MCF 10A (cell line): ENCODE data around the gene PTPRN. TPM values are rescaled to one million over a fixed set of nuclear protein-coding genes. Genes with fewer than 3 reads are reported as not detected.

Experiments
- BruUV-seq: library from RNA; stranded (reverse); fragments of 400-500 nt; replicated peaks from 2 replicates; lab custom pipeline; 2021; lab: Mats Ljungman, UMichigan
- CTCF ChIA-PET: fragments of 300-600 bp; sonication (Branson Sonifier 250); formaldehyde crosslinking; extraction: SDS; loops from one replicate; lab custom pipeline; 2021; ENCODE audit warnings: antibody characterized with exemption, inconsistent platforms; lab: Yijun Ruan, JAX
- POLR2A ChIA-PET: fragments of 300-600, 350-650 bp; sonication (Branson Sonifier 250); formaldehyde crosslinking; extraction: SDS; loops from one replicate; lab custom pipeline; 2020; ENCODE audit warnings: antibody characterized with exemption, inconsistent platforms; lab: Yijun Ruan, JAX
- DNase-seq: peaks from one replicate; pipeline ENCODE4 v3.0.0-alpha.2; 2018; ENCODE audit not compliant: unreplicated experiment
- H3K27ac Mint-ChIP-seq: one replicate; pipeline ENCODE4 v1.8.0; 2022; ENCODE audit warnings: mild to moderate bottlenecking, low read depth, mixed read lengths; ENCODE audit not compliant: unreplicated experiment
- H3K27me3 Mint-ChIP-seq: one replicate; pipeline ENCODE4 v1.8.0; 2022; ENCODE audit warnings: mixed read lengths; ENCODE audit not compliant: insufficient read depth, unreplicated experiment
- H3K36me3 Mint-ChIP-seq: one replicate; pipeline ENCODE4 v1.8.0; 2022; ENCODE audit warnings: mild to moderate bottlenecking, moderate library complexity, mixed read lengths; ENCODE audit not compliant: insufficient read depth, unreplicated experiment
- H3K4me1 Mint-ChIP-seq: one replicate; pipeline ENCODE4 v1.8.0; 2022; ENCODE audit warnings: mixed read lengths; ENCODE audit not compliant: insufficient read depth, unreplicated experiment
- H3K4me3 Mint-ChIP-seq: one replicate; pipeline ENCODE4 v1.8.0; 2022; ENCODE audit warnings: mild to moderate bottlenecking, moderate library complexity, mixed read lengths; ENCODE audit not compliant: unreplicated experiment
- H3K9me3 Mint-ChIP-seq: one replicate; pipeline ENCODE4 v1.8.0; 2022; ENCODE audit warnings: mixed read lengths; ENCODE audit not compliant: unreplicated experiment
- intact Hi-C: fragments of 100-400 bp; cut with micrococcal nuclease; formaldehyde crosslinking; loops from 2 replicates; pipeline ENCODE4 v1.14.1; 2022
- total RNA-seq: library from RNA; stranded (reverse); gene quantifications from 2 replicates; pipeline ENCODE4 v1.2.3, GENCODE V29; 2022
- TF ChIP-seq, protein P1 (sequence below): fragments of 200-600 bp; IDR thresholded peaks from one replicate; pipeline ENCODE4 v1.8.0; 2022; ENCODE audit warnings: antibody characterized with exemption, mild to moderate bottlenecking; ENCODE audit not compliant: unreplicated experiment

PTPRN gene
- total RNA-seq, 1 experiment from 2014 or later = not detected

GRCh38 chr2:219254590-219255201 lies 54.5 kb downstream of the PTPRN start:
- TF ChIP-seq, protein P1, sequence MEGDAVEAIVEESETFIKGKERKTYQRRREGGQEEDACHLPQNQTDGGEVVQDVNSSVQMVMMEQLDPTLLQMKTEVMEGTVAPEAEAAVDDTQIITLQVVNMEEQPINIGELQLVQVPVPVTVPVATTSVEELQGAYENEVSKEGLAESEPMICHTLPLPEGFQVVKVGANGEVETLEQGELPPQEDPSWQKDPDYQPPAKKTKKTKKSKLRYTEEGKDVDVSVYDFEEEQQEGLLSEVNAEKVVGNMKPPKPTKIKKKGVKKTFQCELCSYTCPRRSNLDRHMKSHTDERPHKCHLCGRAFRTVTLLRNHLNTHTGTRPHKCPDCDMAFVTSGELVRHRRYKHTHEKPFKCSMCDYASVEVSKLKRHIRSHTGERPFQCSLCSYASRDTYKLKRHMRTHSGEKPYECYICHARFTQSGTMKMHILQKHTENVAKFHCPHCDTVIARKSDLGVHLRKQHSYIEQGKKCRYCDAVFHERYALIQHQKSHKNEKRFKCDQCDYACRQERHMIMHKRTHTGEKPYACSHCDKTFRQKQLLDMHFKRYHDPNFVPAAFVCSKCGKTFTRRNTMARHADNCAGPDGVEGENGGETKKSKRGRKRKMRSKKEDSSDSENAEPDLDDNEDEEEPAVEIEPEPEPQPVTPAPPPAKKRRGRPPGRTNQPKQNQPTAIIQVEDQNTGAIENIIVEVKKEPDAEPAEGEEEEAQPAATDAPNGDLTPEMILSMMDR = no peak
- ChIA-PET CTCF (interaction anchor here (0.6 to 3.4 kb wide), 7 partner anchors 11 to 274 kb away, joined by 3 to 20 read pairs (median 5); no protein-coding TSS in a partner anchor), POLR2A (interaction anchor here (0.6 to 14.1 kb wide), 14 partner anchors 10 to 78 kb away, joined by 3 to 401 read pairs (median 20); partner anchors contain the start of genes ABCB6, ANKZF1, ATG9A and CNPPD1)
- no peak for DNase-seq
- H3K9me3 Mint-ChIP-seq = no peaks in the 10 kb centered on the region
- peaks cover 28% of the 10 kb centered on the region for H3K4me1 Mint-ChIP-seq
- no peak overlapping the region for H3K27ac Mint-ChIP-seq
- peaks cover 31% of the 10 kb centered on the region for H3K36me3 Mint-ChIP-seq
- peak overlapping the region; percentile 91 for H3K4me3 Mint-ChIP-seq
- no TSS peak for BruUV-seq
- no peaks in the 10 kb centered on the region for H3K27me3 Mint-ChIP-seq
- intact Hi-C loops = no loop called here

DNA sequence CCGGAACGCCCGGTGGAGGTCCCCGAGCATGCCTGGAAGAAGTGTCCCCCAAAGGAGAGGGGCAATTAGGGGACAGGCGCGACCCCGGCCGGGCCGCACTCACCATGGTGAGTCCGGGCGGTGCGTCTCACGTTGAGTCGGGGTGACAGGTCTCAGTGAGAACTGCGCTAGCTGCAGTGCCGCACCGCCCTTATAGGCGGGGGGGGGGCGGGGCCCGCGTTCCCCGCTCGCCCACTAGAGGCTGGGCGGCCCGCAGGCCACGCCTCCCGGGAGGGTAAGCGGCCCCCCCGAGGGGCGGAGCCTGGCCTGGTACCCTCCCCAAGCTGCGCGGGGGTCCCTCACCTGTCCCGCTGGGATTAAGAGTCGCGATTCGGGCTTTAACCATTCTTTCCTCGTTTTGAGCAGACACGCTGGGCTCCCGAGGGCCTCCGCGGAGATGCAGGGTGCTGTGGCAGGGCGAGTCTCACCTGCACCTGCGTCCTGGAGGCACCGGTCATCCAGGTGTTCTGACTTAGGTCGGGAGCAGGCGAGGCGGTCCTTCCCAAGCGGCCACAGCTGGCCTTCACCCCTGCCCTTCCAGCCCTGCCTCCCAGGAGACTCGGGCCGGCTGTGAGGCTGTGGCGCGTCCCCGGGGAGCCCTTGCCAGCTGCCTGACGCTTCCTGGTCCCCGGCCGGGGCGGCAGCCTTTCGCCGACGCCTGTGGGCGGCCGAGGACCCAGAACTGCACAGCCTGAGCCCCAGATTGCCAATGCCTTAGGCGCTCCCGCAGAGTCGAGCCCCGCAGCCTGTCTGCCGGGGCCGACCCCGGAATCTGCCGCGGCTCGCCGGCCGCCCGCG lies 55.2 kb downstream of the PTPRN start, which contains the start of gene TUBA4A:
Gene TUBA4A (minus strand): TSS at position 166 of the 837 bp plus-strand sequence. CDS start 60 bp downstream, at position 106.
- TF ChIP-seq, protein P1 = no peak
- ChIA-PET POLR2A (interaction anchor here (0.6 to 14.1 kb wide), 17 partner anchors 9 to 344 kb away, joined by 3 to 401 read pairs (median 9); partner anchors contain the start of genes ABCB6, ANKZF1, ATG9A and CNPPD1), CTCF (interaction anchor here (0.6 to 10.3 kb wide), 7 partner anchors 12 to 280 kb away, joined by 3 to 123 read pairs (median 8); no protein-coding TSS in a partner anchor)
- no TSS peak for BruUV-seq
- Mint-ChIP-seq H3K27me3 (no peaks in the 10 kb centered on the region), H3K36me3 (peaks cover 37% of the 10 kb centered on the region), H3K4me3 (peak within 1 kb of the TSS; percentile 91), H3K27ac (peak within 1 kb of the TSS; percentile 51), H3K9me3 (no peaks in the 10 kb centered on the region), H3K4me1 (peaks cover 35% of the 10 kb centered on the region)
- intact Hi-C loops = loop anchor here (1.0 to 2.0 kb wide), 4 partner anchors 20 to 77 kb away; partner anchors contain the start of genes ABCB6, CNPPD1 and DNAJB2
- DNase-seq = peak; percentile 84

GRCh38 chr2:219252900-219253752 lies 56.1 kb downstream of the PTPRN start, which contains the start of gene TUBA4B:
Gene TUBA4B, plus strand, starts transcription at chr2:219253243. Its CDS starts 165 bp downstream, at chr2:219253408.
- TF ChIP-seq, protein P1 = no peak
- ChIA-PET CTCF (interaction anchor here (0.6 to 10.3 kb wide), 11 partner anchors 21 to 403 kb away, joined by 3 to 123 read pairs (median 3); no protein-coding TSS in a partner anchor), POLR2A (interaction anchor here (0.6 to 14.1 kb wide), 20 partner anchors 8 to 559 kb away, joined by 3 to 401 read pairs (median 6); partner anchors contain the start of genes ABCB6, ANKZF1, ATG9A and CNPPD1)
- peak; percentile 75 for DNase-seq
- H3K27me3 Mint-ChIP-seq = no peaks in the 10 kb centered on the region
- H3K4me1 Mint-ChIP-seq = peaks cover 42% of the 10 kb centered on the region
- H3K9me3 Mint-ChIP-seq = no peaks in the 10 kb centered on the region
- BruUV-seq = TSS peak; percentile 62
- H3K36me3 Mint-ChIP-seq = peaks cover 42% of the 10 kb centered on the region
- intact Hi-C loops = loop anchor here (1.0 to 2.0 kb wide), 4 partner anchors 21 to 76 kb away; partner anchors contain the start of genes ABCB6, CNPPD1 and DNAJB2
- H3K4me3 Mint-ChIP-seq = peak within 1 kb of the TSS; percentile 91
- peak within 1 kb of the TSS; percentile 51 for H3K27ac Mint-ChIP-seq
